MM.1S (cell line): Measurements from ENCODE around the gene PDLIM4.

Source experiments
- DNase-seq: peaks from one replicate; pipeline ENCODE4 v3.0.0-alpha.2; 2015
- H2AFZ ChIP-seq: fragments of 300-600 bp; sonication (generic); 2 replicates; pipeline ENCODE4 v1.6.0; 2016; ENCODE audit warnings: antibody characterized with exemption, low read length
- H3F3A ChIP-seq: fragments of 300-600 bp; sonication (generic); 2 replicates; pipeline ENCODE4 v1.6.1; 2016; ENCODE audit warnings: mild to moderate bottlenecking, antibody characterized with exemption, low read length, moderate library complexity, mixed read lengths; ENCODE audit not compliant: insufficient read depth
- H3K27ac ChIP-seq: fragments of 300-600 bp; sonication (generic); 2 replicates; pipeline ENCODE4 v1.5.1; 2016; ENCODE audit warnings: mild to moderate bottlenecking, low read length
- H3K27me3 ChIP-seq: fragments of 300-600 bp; sonication (generic); replicated peaks from 2 replicates; pipeline ENCODE4 v1.6.0; 2016; ENCODE audit warnings: low read length; ENCODE audit not compliant: insufficient read depth
- H3K36me3 ChIP-seq: fragments of 300-600 bp; sonication (generic); replicated peaks from 2 replicates; pipeline ENCODE4 v1.6.1; 2016; ENCODE audit warnings: mild to moderate bottlenecking, low read length, mixed read lengths; ENCODE audit not compliant: insufficient read depth
- H3K4me1 ChIP-seq: fragments of 300-600 bp; sonication (generic); 2 replicates; pipeline ENCODE4 v1.6.1; 2016; ENCODE audit warnings: low read length, mixed read lengths
- H3K4me2 ChIP-seq: fragments of 300-600 bp; sonication (generic); 2 replicates; pipeline ENCODE4 v1.6.0; 2016; ENCODE audit warnings: low read depth, low read length
- H3K4me3 ChIP-seq: fragments of 300-600 bp; sonication (generic); 2 replicates; pipeline ENCODE4 v1.5.1; 2016; ENCODE audit warnings: low read length, mixed read lengths
- H3K79me2 ChIP-seq: fragments of 300-600 bp; sonication (generic); 2 replicates; pipeline ENCODE4 v1.6.1; 2016; ENCODE audit warnings: mixed run types, low read length, mixed read lengths
- H3K9ac ChIP-seq: fragments of 300-600 bp; sonication (generic); 2 replicates; pipeline ENCODE4 v1.6.1; 2016; ENCODE audit warnings: low read length, mixed read lengths
- H3K9me2 ChIP-seq: fragments of 300-600 bp; sonication (generic); replicated peaks from 2 replicates; pipeline ENCODE4 v1.6.1; 2016; ENCODE audit warnings: mild to moderate bottlenecking, low read length, mixed read lengths; ENCODE audit not compliant: insufficient read depth
- H3K9me3 ChIP-seq: fragments of 300-600 bp; sonication (generic); replicated peaks from 2 replicates; pipeline ENCODE4 v1.6.1; 2016; ENCODE audit warnings: mild to moderate bottlenecking, low read length, mixed read lengths; ENCODE audit not compliant: insufficient read depth
- H4K20me1 ChIP-seq: fragments of 300-600 bp; sonication (generic); 2 replicates; pipeline ENCODE4 v1.6.1; 2016; ENCODE audit warnings: mild to moderate bottlenecking, low read length, moderate library complexity, mixed read lengths; ENCODE audit not compliant: insufficient read depth
- EZH2 ChIP-seq: fragments of 300-600 bp; sonication (generic); optimal IDR thresholded peaks from 2 replicates; pipeline ENCODE3; 2017; ENCODE audit warnings: low read depth, mild to moderate bottlenecking, antibody characterized with exemption, low read length, mixed read lengths
- EZH2phosphoT487 ChIP-seq: fragments of 300-600 bp; sonication (generic); IDR thresholded peaks from 2 replicates; pipeline ENCODE4 v1.6.1; 2018; ENCODE audit warnings: antibody characterized with exemption, low read length
- TF ChIP-seq, protein P1 (sequence below): fragments of 300-600 bp; sonication (generic); IDR thresholded peaks from 2 replicates; pipeline ENCODE4 v1.5.1; 2016; ENCODE audit warnings: antibody characterized with exemption, low read length, mixed read lengths

Gene PDLIM4

DNA sequence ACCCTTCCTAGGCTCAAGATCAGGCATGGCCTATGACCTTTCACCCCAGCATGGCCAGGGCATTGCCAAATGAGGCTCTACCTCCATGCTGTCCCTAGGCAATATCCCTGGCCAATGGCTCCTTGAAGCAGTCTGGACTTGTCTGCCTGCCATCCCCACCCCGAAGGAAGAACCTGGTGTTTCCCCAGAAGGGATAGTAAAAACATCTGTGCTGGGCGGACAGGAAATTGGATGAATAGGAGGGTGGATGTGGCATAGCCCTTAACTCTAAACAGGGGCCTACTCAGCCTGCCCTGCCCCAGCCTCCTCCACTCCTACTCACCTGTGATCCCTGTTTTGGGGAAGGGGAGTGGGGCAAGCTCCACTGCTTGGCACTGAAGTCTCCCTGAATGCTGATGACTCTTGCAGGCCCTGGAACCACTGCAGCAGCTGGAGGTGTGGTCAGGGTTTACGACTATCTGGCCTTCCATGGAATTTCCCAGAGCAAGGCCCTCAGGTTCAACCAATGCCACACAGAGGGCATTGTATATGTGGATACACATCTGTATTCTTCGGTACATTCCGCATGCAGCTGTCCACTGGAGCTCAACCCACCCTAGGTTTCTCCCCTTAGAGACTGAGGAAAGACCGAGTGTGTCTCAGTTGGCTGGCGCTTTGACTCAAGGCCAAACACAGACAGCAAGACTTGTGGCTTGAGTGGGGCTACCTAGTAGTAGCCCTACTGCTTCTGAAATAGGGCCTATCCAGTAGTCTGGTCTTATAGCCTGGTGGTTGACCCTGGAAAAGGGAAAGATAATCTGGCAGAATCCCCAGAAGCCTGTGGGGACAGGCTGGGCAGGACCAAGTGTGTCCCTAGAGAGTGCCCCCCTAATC, 23.4 kb upstream of the PDLIM4 start:
- no peaks in the 10 kb centered on the region for H3K9me2 ChIP-seq
- no peak overlapping the region for H3K27ac ChIP-seq
- no peak for DNase-seq
- H3K9ac ChIP-seq: no peak overlapping the region
- H3K9me3 ChIP-seq: no peaks in the 10 kb centered on the region
- H3K27me3 ChIP-seq: no peaks in the 10 kb centered on the region
- H3K36me3 ChIP-seq: no peaks in the 10 kb centered on the region
- H4K20me1 ChIP-seq: no peaks in the 10 kb centered on the region
- no peaks in the 10 kb centered on the region for H3F3A ChIP-seq
- no peaks in the 10 kb centered on the region for H3K4me1 ChIP-seq
- TF ChIP-seq EZH2phosphoT487 (no peak), EZH2 (no peak)
- TF ChIP-seq, protein P1, sequence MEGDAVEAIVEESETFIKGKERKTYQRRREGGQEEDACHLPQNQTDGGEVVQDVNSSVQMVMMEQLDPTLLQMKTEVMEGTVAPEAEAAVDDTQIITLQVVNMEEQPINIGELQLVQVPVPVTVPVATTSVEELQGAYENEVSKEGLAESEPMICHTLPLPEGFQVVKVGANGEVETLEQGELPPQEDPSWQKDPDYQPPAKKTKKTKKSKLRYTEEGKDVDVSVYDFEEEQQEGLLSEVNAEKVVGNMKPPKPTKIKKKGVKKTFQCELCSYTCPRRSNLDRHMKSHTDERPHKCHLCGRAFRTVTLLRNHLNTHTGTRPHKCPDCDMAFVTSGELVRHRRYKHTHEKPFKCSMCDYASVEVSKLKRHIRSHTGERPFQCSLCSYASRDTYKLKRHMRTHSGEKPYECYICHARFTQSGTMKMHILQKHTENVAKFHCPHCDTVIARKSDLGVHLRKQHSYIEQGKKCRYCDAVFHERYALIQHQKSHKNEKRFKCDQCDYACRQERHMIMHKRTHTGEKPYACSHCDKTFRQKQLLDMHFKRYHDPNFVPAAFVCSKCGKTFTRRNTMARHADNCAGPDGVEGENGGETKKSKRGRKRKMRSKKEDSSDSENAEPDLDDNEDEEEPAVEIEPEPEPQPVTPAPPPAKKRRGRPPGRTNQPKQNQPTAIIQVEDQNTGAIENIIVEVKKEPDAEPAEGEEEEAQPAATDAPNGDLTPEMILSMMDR: no peak
- no peak overlapping the region for H3K4me2 ChIP-seq
- H3K79me2 ChIP-seq: no peaks in the 10 kb centered on the region
- no peak overlapping the region for H3K4me3 ChIP-seq
- H2AFZ ChIP-seq: no peak overlapping the region

DNA sequence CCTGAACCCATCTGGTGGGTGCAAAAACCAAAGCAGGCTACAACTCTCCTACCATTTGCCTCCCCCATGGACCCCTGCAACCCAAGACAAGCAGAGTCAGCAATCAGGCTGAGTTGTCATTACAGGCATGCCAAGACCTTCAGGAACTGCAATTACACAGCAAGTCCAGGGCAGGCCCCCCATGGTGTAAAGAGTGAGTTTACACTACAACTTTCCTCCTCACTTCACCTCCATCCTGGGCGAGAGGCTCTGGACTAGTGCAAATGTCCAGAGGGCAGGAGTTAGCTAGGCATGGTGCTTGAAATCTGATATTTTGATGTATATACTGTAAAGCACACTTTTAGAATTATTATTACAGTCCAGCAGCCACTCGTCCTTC, 22.8 kb upstream of the PDLIM4 start:
- no peak for TF ChIP-seq EZH2phosphoT487
- TF ChIP-seq, protein P1: no peak
- no peak for TF ChIP-seq EZH2
- no peaks in the 10 kb centered on the region for H3K36me3 ChIP-seq
- H3K9me2 ChIP-seq: no peaks in the 10 kb centered on the region

GRCh38 chr5:132235340-132235739, 22.2 kb upstream of the PDLIM4 start:
- H3K9me3 ChIP-seq: no peaks in the 10 kb centered on the region
- no peak overlapping the region for H3K27ac ChIP-seq
- H3K9me2 ChIP-seq: no peaks in the 10 kb centered on the region
- no peaks in the 10 kb centered on the region for H3K79me2 ChIP-seq
- no peaks in the 10 kb centered on the region for H3K27me3 ChIP-seq
- H4K20me1 ChIP-seq: no peaks in the 10 kb centered on the region
- no peak overlapping the region for H2AFZ ChIP-seq
- H3K9ac ChIP-seq: no peak overlapping the region
- no peak for DNase-seq
- TF ChIP-seq, protein P1: no peak
- TF ChIP-seq EZH2phosphoT487 (no peak), EZH2 (no peak)
- no peaks in the 10 kb centered on the region for H3F3A ChIP-seq
- H3K36me3 ChIP-seq: no peaks in the 10 kb centered on the region
- no peaks in the 10 kb centered on the region for H3K4me1 ChIP-seq
- H3K4me3 ChIP-seq: no peak overlapping the region
- H3K4me2 ChIP-seq: no peak overlapping the region

More for the DNA sequence above, 22.8 kb upstream of the PDLIM4 start:
- Histone ChIP-seq H3K9me3 (no peaks in the 10 kb centered on the region), H3K4me1 (no peaks in the 10 kb centered on the region), H3F3A (no peaks in the 10 kb centered on the region), H2AFZ (no peak overlapping the region), H4K20me1 (no peaks in the 10 kb centered on the region), H3K9ac (no peak overlapping the region), H3K4me3 (no peak overlapping the region), H3K4me2 (no peak overlapping the region), H3K27ac (no peak overlapping the region), H3K79me2 (no peaks in the 10 kb centered on the region), H3K27me3 (no peaks in the 10 kb centered on the region)
- no peak for DNase-seq
